CD4-positive, alpha-beta T cell treated with Interleukin-6 at 100 ng/mL for 8 hours (primary cell): ENCODE results near the gene ADCYAP1R1.

Experiments used
- DNase-seq: peaks from one replicate; pipeline ENCODE4 v3.0.0-alpha.2; 2020; ENCODE audit warnings: mixed read lengths, low spot score

The ADCYAP1R1 gene

GRCh38 chr7:31068006-31068675 is 16.0 kb downstream of the ADCYAP1R1 start:
- no peak for DNase-seq

GRCh38 chr7:31069860-31070555 is 17.9 kb downstream of the ADCYAP1R1 start:
- DNase-seq = no peak

GRCh38 chr7:31070991-31071644 is 19.0 kb downstream of the ADCYAP1R1 start:
- no peak for DNase-seq

GRCh38 chr7:31071645-31072029 is 19.5 kb downstream of the ADCYAP1R1 start:
- no peak for DNase-seq

- DNase-seq = no peak
Measured at GRCh38 chr7:31073326-31074119, 21.4 kb downstream of the ADCYAP1R1 start.

GRCh38 chr7:31074120-31074383 is 21.9 kb downstream of the ADCYAP1R1 start:
- no peak for DNase-seq

GRCh38 chr7:31074403-31075085 is 22.4 kb downstream of the ADCYAP1R1 start:
- DNase-seq = no peak

GRCh38 chr7:31075086-31075405 is 22.9 kb downstream of the ADCYAP1R1 start:
- no peak for DNase-seq

GRCh38 chr7:31076051-31076450 is 23.9 kb downstream of the ADCYAP1R1 start:
- no peak for DNase-seq

- no peak for DNase-seq
Measured at GRCh38 chr7:31076641-31077310, 24.7 kb downstream of the ADCYAP1R1 start.

GRCh38 chr7:31077484-31078362 is 25.6 kb downstream of the ADCYAP1R1 start:
- no peak for DNase-seq

- no peak for DNase-seq
Measured at GRCh38 chr7:31078363-31078990, 26.4 kb downstream of the ADCYAP1R1 start.

- no peak for DNase-seq
Measured at GRCh38 chr7:31079126-31079823, 27.2 kb downstream of the ADCYAP1R1 start.

GRCh38 chr7:31079824-31080511 is 27.9 kb downstream of the ADCYAP1R1 start:
- no peak for DNase-seq

GRCh38 chr7:31080763-31081162 is 28.7 kb downstream of the ADCYAP1R1 start:
- DNase-seq = no peak

- DNase-seq = no peak
Measured at GRCh38 chr7:31082017-31082416, 29.9 kb downstream of the ADCYAP1R1 start.

GRCh38 chr7:31082447-31082846 is 30.3 kb downstream of the ADCYAP1R1 start:
- no peak for DNase-seq

GRCh38 chr7:31083210-31083786 is 31.2 kb downstream of the ADCYAP1R1 start:
- DNase-seq = no peak

- DNase-seq = no peak
Measured at GRCh38 chr7:31084226-31084625, 32.1 kb downstream of the ADCYAP1R1 start.
